ENCODE results near the gene MFSD11.
"Not testable (repeated sequence)": the region's sequence is repeated elsewhere in the genome, so short reads cannot be mapped to it uniquely, and the experiment has no call there.

GRCh38 chr17:76739568-76740115 is 1.7 kb downstream of the MFSD11 start:
- TF ChIP-seq, protein P1, sequence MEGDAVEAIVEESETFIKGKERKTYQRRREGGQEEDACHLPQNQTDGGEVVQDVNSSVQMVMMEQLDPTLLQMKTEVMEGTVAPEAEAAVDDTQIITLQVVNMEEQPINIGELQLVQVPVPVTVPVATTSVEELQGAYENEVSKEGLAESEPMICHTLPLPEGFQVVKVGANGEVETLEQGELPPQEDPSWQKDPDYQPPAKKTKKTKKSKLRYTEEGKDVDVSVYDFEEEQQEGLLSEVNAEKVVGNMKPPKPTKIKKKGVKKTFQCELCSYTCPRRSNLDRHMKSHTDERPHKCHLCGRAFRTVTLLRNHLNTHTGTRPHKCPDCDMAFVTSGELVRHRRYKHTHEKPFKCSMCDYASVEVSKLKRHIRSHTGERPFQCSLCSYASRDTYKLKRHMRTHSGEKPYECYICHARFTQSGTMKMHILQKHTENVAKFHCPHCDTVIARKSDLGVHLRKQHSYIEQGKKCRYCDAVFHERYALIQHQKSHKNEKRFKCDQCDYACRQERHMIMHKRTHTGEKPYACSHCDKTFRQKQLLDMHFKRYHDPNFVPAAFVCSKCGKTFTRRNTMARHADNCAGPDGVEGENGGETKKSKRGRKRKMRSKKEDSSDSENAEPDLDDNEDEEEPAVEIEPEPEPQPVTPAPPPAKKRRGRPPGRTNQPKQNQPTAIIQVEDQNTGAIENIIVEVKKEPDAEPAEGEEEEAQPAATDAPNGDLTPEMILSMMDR (IDR thresholded peaks at IDR 0.05) = not testable (repeated sequence)
- not testable (repeated sequence) for TF ChIP-seq POLR2A, EP300 (IDR thresholded peaks at IDR 0.05)
